ENCODE data around the gene CTBP2. TPM values are rescaled to one million over a fixed set of nuclear protein-coding genes. Genes with fewer than 3 reads are reported as not detected.

Gene CTBP2
- total and polyA plus RNA-seq, 2 of the 13 experiments (the other 11 are each of a cell fraction or from before 2014, with no cell fraction given), result 0.08 TPM; not detected in 1

GRCh38 chr10:125011171-125011925 lies 149.0 kb downstream of the CTBP2 start:
- ChIA-PET CTCF (ENCODE audit: low intra/inter-chr PET ratio, low total read pairs) (no interaction called here), POLR2A (no interaction called here)
- no peak overlapping the region for H3K4me2 ChIP-seq (ENCODE audit: low read depth, low read length)
- H4K20me1 ChIP-seq (ENCODE audit: insufficient read depth, low read length), result no peaks in the 10 kb centered on the region
- DNase-seq (ENCODE audit: low spot score), result no peak
- H3K36me3 ChIP-seq (replicated peaks in 1 of 2; ENCODE audit: control insufficient read depth in 1 of 2, insufficient read depth in 2 of 2, low read length in 2 of 2), result no peaks in the 10 kb centered on the region
- no peak overlapping the region for H3K4me3 ChIP-seq (replicated peaks in 1 of 3; ENCODE audit: insufficient read depth in 1 of 3, low read depth in 2 of 3, low read length in 3 of 3)
- H3K4me1 ChIP-seq (ENCODE audit: insufficient read depth, low read length), result no peaks in the 10 kb centered on the region
- WGBS (ENCODE audit: low lambda C conversion rate), result 42% methylated on average over 16 of the region's 16 CpGs
- H3K9ac ChIP-seq (ENCODE audit: insufficient read depth, low read depth, low read length), result no peak overlapping the region
- no peaks in the 10 kb centered on the region for H3K9me3 ChIP-seq (ENCODE audit: low read length)
- in situ Hi-C loops (cut with HindIII; ENCODE audit: extremely low pct_ligation_motif_present, low pct_unique_long_range_greater_than_20kb), result no loop called here
- H3K27me3 ChIP-seq (ENCODE audit: control insufficient read depth in 1 of 2, insufficient read depth in 2 of 2, low read length in 2 of 2), result peaks cover 14 to 76% of the 10 kb centered on the region in 2 experiments
- intact Hi-C loops (cut with micrococcal nuclease; ENCODE audit: unreplicated experiment), result no loop called here
- FAIRE-seq, result no peak
- no peak for ATAC-seq
- BruUV-seq (replicated peaks), result no TSS peak
- no peak overlapping the region for H3K27ac ChIP-seq (ENCODE audit: extremely low read length, insufficient read depth, low read length)
- no peaks in the 10 kb centered on the region for H3K79me2 ChIP-seq (ENCODE audit: insufficient read depth, low read length)
- no peak overlapping the region for H2AFZ ChIP-seq (ENCODE audit: low read length)
- no peak for TF ChIP-seq RORA (CRISPR knock-in tag; IDR thresholded peaks at IDR 0.05)
- no peak for TF ChIP-seq SOX6 (IDR thresholded peaks at IDR 0.05)
- TF ChIP-seq SOX6 (CRISPR knock-in tag; IDR thresholded peaks at IDR 0.05), result no peak
- no peak for TF ChIP-seq ZNF496 (CRISPR knock-in tag; IDR thresholded peaks at IDR 0.05; ENCODE audit: insufficient replicate concordance)
- TF ChIP-seq ZNF318 (CRISPR knock-in tag; IDR thresholded peaks at IDR 0.05), result no peak
- no peak for TF ChIP-seq ZNF589 (CRISPR knock-in tag; conservative IDR thresholded peaks at IDR 0.05)
- TF ChIP-seq ARID5B (CRISPR knock-in tag; IDR thresholded peaks at IDR 0.05), result no peak
- no peak for TF ChIP-seq MTF1 (CRISPR knock-in tag; IDR thresholded peaks at IDR 0.05)
- TF ChIP-seq ZNF775 (CRISPR knock-in tag; IDR thresholded peaks at IDR 0.05; ENCODE audit: borderline replicate concordance), result no peak

All from HepG2 (cell line).